Esophagus muscularis mucosa (tissue), 3 donors: ENCODE data around the gene MOB2.

ENCODE experiments used
- POLR2A ChIP-seq: fragments of 450-650 bp; IDR thresholded peaks from one replicate; pipeline ENCODE4 v1.6.1; 2017; ENCODE audit warnings: antibody characterized with exemption, moderate library complexity, mild to moderate bottlenecking, low read depth
- POLR2AphosphoS5 ChIP-seq, 2 donors: sonication (generic); formaldehyde crosslinking; IDR thresholded peaks; one replicate each; pipeline ENCODE4 v1.6.1; 2017; ENCODE audit warnings: antibody characterized with exemption in 2 of 2
- TF ChIP-seq, protein P1 (sequence below), 3 experiments: fragments of 200-600 bp in 2 of 3; fragments of 450-650 bp in 1 of 3; sonication (generic) in 2 of 3; IDR thresholded peaks; one replicate each; pipeline ENCODE4 v1.5.1; 2017 to 2019; ENCODE audit warnings: antibody characterized with exemption in 3 of 3, mild to moderate bottlenecking in 2 of 3, moderate library complexity in 1 of 3

DNA sequence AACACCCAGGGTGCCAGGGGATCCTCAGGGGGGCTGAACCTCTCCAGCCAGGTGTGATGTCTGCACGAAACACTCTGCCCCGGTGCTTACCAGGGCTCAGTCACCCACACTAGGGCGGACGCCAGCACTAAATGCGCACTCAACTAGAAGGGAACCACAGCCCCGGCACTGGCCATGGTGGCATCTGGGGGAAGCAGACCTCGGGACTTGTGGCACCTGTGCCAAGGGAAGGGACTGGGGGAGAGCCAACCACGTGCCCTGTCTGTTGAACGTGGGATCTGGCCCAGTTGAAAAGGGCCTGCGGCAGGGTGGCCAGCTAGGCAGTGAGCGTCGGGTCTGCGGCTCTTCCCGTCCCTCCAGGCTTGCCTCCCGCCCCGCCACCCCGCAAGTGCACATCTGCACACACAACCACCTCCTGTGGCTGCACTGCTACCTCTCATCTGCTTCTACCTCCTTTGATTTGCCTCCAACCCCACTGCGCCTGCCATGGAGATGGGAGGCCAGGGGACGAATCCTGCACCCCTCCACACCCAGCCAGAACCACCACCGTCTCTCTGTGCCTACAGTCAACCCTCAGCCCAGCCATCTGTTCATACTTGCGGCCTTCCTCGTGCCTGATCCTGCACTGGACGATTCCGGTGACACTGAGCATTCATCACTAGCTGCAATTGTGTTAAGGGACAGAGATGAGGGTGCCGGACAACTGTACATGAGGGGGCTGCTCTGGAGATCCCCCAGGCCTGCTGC, 15.0 kb upstream of the MOB2 start:
- TF ChIP-seq, protein P1, sequence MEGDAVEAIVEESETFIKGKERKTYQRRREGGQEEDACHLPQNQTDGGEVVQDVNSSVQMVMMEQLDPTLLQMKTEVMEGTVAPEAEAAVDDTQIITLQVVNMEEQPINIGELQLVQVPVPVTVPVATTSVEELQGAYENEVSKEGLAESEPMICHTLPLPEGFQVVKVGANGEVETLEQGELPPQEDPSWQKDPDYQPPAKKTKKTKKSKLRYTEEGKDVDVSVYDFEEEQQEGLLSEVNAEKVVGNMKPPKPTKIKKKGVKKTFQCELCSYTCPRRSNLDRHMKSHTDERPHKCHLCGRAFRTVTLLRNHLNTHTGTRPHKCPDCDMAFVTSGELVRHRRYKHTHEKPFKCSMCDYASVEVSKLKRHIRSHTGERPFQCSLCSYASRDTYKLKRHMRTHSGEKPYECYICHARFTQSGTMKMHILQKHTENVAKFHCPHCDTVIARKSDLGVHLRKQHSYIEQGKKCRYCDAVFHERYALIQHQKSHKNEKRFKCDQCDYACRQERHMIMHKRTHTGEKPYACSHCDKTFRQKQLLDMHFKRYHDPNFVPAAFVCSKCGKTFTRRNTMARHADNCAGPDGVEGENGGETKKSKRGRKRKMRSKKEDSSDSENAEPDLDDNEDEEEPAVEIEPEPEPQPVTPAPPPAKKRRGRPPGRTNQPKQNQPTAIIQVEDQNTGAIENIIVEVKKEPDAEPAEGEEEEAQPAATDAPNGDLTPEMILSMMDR (IDR thresholded peaks at IDR 0.05), result no peak
- TF ChIP-seq POLR2A (no peak), POLR2AphosphoS5 (IDR thresholded peaks at IDR 0.05) (no peak)
